DND-41 (cell line): ENCODE results near the gene PDCD10.

Experiments used
- EZH2 ChIP-seq: IDR thresholded peaks from 3 replicates; pipeline ENCODE4 v1.6.1; 2012; ENCODE audit warnings: borderline replicate concordance, low read depth, mild to moderate bottlenecking, moderate library complexity, low read length, inconsistent platforms; ENCODE audit not compliant: severe bottlenecking
- TF ChIP-seq, protein P1 (sequence below): IDR thresholded peaks from 2 replicates; pipeline ENCODE4 v1.5.1; 2012; ENCODE audit warnings: borderline replicate concordance, low read length, moderate library complexity, mild to moderate bottlenecking; ENCODE audit not compliant: poor library complexity, severe bottlenecking; ENCODE audit errors: extremely low read depth

DNA sequence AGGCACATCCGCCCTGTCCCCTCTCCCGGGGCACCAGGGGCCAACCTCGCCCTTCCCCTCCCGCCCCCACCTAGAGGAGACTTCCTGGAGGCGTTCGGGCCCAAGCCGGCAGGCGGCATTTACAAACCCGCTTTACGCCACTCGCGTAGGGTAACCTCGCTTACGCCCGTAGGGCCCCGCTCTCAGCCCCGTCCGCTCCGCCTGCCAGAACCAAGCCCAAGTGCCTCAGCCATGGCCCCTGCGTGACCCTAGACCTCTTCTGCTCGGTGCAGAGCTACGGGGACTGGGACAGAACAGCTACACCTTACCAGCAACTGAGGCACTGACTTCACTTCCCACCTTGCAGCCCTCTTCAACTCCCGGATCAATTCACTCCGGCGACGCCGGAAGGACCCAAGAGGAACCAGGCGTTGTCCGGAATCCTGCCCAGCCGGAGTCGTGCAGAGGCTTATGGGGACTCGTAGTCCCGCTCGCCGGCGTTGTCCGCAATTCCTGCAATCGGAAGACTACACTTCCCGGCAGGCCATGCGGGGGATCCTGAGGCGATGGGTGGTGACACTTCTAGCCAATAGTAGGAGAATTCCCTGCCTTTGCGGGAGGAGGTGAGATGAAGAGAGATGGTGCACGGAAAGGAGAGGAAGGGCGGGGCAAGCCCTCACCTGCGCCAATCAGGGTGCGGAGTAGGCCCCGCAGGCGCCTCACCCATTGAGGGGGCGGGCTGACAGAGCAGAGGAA, at the start of gene PDCD10:
- TF ChIP-seq, protein P1, sequence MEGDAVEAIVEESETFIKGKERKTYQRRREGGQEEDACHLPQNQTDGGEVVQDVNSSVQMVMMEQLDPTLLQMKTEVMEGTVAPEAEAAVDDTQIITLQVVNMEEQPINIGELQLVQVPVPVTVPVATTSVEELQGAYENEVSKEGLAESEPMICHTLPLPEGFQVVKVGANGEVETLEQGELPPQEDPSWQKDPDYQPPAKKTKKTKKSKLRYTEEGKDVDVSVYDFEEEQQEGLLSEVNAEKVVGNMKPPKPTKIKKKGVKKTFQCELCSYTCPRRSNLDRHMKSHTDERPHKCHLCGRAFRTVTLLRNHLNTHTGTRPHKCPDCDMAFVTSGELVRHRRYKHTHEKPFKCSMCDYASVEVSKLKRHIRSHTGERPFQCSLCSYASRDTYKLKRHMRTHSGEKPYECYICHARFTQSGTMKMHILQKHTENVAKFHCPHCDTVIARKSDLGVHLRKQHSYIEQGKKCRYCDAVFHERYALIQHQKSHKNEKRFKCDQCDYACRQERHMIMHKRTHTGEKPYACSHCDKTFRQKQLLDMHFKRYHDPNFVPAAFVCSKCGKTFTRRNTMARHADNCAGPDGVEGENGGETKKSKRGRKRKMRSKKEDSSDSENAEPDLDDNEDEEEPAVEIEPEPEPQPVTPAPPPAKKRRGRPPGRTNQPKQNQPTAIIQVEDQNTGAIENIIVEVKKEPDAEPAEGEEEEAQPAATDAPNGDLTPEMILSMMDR = no peak
- no peak for TF ChIP-seq EZH2
